Endometrial microvascular endothelial cells (primary cell): Measurements from ENCODE around the gene CFAP97D2. TPM values are rescaled to one million over a fixed set of nuclear protein-coding genes. Genes with fewer than 3 reads are reported as not detected.
"Not testable (repeated sequence)": the region's sequence is repeated elsewhere in the genome, so short reads cannot be mapped to it uniquely, and the experiment has no call there.

Experiments
- in situ Hi-C: cut with HindIII; loops from 2 replicates; pipeline ENCODE4 v1.10.0; 2017; ENCODE audit warnings: low sequenced_read_pairs, low pct_unique_long_range_greater_than_20kb; ENCODE audit errors: inconsistent ontology term
- total RNA-seq: library from RNA; depleted of rRNA; stranded (reverse); fragments of >200 nt; gene quantifications from one replicate; pipeline ENCODE4 v1.2.3, GENCODE V29; 2015; ENCODE audit errors: inconsistent ontology term

CFAP97D2 gene
- total RNA-seq, 1 donor from 2014 or later: not detected

DNA sequence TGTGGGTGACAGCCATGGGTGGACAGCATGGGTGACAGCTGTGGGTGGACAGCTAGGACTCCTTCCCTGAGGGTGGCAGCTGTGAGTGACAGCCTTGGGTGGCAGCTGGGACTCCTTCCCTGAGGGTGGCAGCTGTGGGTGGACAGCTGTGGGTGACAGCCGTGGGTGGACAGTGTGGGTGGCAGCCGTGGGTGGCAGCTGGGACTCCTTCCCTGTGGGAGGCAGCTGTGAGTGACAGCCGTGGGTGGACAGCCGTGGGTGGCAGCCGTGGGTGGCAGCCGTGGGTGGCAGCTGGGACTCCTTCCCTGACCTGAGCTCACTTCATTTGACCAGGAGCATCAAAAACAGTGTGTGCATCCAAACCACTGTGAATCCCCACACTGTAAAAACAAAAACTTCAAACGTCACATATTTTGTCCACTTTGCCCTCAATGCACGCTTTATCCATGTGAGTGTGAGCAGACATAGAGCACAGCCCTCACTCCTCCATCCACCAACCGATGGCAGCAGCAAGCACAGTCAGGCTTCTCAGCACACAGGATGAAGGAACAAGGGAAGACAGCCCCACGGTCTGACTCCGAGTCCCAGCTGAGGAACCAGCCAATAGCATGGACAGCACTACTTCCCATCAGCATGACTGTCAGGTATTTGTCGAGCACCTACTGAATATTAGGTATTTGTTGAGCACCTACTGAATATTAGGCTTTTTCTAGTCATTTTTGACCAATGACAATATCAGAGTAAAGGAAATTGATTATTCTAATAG, 1.6 kb upstream of the CFAP97D2 start:
- in situ Hi-C loops: no loop called here

DNA sequence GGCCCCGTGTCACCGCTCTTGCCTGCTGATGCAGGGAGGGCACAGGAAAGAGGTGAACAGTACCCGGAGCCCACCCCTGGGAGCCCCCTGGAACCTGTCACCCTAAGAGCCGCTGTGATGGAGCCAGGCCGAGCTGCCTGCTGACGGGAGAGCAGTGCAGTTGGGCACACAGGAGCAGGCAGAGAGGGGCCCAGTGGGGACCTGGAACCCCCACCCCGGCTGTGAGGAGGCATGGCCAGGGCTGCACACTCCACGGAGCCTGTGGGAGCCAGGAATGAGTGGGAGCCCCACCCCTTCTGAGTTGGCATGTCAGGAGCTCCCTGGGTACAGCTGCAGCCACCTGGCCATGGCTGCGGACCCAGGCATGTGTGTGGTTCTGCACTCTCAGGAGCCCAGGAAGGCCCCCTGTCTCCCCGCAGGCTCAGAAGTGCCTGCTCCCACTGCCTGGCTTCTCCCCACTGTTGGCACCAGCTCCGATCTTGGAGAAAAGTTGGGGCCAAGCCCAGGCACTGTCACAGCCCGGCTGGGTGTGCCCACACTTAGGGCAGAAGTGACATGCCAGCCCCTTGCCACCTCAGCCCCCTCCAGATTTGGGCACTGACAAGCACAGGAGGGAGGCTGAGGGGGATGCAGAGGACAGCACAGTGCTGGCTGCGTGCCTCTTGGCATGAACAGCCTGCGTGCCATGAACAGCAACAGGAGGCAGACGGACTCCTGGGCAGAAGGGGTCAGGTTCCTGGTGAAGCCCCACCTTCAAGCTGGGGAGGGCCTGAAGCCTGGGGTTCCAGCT, 6.3 kb downstream of the CFAP97D2 start:
- in situ Hi-C loops: no loop called here

DNA sequence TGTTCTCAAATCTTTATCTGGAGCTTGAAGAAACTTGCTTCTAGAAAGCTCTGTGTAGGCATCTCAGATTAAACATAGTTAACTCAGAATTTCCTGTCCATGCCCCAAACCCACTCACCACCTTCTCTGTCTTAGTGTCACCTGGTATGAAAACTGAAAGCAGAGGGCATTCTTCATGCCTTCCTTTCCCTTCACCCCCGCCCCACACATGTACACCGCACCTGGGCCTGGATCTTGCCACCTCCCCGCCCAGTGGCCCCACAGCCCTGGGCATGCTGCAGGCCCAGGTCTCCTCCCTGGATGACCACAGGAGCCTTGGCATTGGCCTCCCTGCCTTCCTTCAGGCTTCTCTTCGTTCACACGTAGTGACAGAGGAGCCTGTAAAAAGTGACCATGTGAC, 15.8 kb downstream of the CFAP97D2 start:
- in situ Hi-C loops: no loop called here

DNA sequence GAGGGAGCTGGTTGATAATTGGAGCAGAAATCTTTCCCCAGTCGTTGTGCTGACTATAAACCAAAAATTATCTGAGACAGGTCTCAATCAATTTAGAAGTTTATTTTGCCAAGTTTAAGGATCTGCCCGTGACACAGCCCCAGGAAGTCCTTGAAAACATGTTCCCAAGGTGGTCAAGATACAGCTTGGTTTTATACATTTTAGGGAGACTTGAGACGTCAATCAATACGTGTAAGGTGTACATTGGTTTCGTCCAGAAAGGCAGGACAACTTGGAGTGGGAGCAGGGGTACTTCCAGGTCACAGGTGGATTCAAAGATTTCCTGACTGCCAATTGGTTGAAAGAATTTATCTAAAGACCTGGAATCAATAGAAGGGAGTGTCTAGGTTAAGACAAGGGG, 17.6 kb downstream of the CFAP97D2 start:
- in situ Hi-C loops: no loop called here

DNA sequence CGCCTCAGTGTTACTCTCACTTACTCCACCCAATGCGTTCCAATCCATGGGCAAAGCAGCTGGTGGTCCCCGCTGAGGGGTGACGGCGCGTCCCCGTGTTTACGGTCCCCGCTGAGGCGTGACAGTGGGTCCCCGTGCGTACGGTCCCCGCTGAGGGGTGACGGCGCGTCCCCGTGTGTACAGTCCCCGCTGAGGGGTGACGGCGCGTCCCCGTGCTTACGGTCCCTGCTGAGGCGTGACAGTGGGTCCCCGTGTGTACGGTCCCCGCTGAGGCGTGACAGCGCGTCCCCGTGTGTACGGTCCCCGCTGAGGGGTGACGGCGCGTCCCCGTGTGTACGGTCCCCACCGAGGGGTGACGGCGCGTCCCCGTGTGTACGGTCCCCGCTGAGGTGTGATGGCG, 19.5 kb downstream of the CFAP97D2 start:
- in situ Hi-C loops: no loop called here

DNA sequence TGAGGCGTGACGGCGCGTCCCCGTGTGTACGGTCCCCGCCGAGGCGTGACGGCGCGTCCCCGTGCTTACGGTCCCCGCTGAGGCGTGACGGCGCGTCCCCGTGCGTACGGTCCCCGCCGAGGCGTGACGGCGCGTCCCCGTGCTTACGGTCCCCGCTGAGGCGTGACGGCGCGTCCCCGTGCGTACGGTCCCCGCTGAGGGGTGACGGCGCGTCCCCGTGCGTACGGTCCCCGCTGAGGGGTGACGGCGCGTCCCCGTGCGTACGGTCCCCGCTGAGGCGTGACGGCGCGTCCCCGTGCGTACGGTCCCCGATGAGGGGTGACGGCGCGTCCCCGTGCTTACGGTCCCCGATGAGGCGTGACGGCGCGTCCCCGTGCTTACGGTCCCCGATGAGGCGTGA, 20.5 kb downstream of the CFAP97D2 start:
- in situ Hi-C loops: not testable (repeated sequence)

DNA sequence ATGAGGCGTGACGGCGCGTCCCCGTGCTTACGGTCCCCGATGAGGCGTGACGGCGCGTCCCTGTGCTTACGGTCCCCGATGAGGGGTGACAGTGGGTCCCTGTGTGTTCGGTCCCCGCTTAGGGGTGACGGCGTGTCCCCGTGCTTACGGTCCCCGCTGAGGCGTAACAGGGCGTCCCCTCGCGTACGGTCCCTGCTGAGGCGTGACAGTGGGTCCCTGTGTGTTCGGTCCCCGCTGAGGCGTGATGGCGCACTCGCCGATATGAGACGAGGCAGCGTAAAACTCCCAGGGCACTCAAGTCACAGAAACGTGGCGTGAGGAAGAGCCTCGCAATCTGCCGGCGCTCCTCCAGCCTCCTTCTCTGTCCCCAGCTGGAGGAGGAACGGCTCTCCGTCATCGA, 20.9 kb downstream of the CFAP97D2 start:
- in situ Hi-C loops: no loop called here

DNA sequence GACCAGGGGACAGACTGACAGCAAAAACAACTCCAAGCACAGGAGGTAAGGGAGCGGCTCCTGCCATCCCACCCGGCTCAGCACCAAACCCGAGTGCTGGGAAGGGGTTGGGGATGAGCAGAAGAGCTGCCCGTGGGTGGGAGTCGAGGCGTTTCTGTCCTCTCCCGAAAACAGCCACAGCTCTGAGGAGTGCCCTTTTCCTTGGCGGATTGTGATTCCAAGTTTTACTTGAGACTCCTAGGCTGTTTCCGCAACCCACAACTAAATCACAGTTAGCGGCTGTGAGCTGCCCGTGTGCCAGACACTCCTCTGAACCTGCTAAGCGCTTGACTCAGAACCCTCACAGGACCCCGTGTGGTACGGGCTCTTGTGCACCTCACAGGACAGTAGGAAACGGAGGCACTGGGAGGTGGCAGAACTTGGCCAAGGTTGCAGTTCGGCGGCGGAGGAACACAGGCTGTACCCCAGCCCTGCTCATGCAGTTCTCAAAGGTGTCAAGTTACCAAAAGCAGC, 21.4 kb downstream of the CFAP97D2 start:
- in situ Hi-C loops: no loop called here

DNA sequence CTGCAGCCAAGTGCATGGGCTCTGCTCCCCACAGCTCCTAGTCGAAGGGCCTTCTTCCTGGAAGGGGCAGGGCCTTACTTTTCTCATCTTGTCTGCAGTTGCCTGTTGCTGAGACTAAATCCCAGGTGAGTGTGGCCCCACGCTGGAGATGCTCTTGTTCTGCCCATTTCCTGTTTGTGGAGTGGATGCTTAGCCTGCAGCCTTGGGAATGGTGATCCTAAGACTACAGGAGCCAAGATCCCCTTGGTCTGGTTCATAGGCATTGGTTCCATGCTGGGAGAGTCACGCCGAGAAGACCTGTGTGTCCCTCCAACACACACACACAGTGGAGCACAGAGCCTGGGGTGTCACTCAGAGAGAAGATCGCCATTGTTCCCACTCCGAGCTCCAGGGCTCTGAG, 23.5 kb downstream of the CFAP97D2 start:
- in situ Hi-C loops: no loop called here

DNA sequence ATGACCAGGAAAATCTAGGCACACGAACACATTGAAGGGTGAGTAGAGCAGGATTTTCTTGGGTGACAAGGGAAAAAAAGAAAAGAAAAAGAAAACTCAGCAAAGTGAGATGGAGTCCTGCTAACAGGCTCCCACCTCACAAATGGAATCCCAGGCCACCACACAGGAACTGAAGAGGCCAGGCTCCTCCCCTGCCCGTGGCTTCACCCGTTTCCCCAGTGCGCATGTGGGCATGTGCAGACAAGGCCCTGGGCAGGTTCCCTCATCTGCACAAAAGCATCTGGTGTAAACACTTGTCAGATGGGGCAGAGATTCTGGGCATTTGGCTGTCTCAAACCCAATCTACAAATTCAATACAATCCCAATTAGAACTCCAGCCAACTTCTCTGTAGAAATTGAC, 24.5 kb downstream of the CFAP97D2 start:
- in situ Hi-C loops: no loop called here

DNA sequence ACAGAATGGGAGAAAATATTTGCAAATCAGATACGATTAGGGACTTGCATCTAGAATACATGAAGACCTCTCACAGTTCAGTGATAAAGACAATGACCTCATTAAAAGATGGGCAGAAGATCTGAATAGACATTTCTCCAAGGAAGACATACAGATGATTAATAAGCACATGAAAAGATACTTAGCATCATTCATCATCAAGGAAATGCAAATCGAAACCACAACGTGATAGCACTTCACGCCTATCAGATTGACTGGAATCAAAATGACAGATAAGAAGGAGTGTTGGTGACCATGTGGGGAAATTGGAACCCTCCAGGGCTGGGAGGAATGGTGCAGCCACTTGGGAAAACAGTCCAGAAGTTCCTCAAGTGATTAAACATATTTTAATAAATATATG, 25.8 kb downstream of the CFAP97D2 start:
- in situ Hi-C loops: no loop called here

DNA sequence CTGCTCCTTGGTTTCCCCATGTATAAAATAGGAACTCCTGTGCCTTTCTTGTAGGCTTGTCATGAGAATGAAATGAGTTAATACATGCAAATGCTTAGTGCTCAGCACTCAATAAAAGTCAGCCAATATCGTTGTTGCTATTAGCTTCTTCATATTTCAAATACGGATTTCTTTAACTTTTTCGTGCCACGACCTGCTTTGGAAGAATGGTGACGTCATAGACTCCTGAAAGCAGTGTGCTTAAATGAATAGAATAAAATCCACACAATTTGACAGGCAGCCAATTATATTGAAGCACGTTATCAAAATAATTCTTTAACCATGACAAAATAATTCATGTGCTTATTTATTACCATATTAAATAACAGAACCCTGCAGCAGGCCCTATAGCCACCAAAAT, 29.1 kb downstream of the CFAP97D2 start:
- in situ Hi-C loops: no loop called here

DNA sequence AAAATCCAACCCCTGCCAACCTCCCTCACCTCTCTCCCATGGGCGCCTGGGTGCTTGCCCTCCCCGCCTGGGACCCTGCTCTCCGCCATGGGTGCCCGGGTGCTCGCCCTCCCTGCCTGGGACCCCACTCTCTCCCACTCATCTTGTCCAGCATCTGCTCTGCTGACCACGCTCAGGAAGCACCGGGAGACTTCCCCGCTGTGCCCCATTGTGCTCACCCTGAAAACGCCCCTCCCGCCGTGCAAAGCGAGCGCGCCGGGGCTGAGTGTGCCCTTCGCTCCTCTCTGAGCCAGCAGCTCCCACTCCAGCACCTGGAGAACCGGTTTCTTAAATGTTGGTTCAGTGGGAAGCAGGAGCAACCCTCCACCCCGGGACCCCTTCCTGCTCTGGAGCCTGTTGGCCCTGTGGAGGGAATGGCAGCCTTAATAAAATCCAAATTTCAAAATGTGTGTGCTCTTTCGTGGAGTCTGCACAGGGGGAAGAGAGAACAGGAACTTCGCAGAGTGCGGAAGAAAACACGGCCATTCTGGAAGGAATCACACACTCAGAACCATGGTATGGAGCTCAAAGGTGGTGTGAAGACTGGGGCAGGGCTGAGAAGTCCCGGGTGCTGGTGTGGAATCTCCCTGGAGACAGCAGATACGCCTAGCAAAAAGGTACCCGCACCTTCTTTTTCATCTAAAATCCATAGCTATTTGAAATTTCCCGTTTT, 32.5 kb downstream of the CFAP97D2 start:
- in situ Hi-C loops: no loop called here

DNA sequence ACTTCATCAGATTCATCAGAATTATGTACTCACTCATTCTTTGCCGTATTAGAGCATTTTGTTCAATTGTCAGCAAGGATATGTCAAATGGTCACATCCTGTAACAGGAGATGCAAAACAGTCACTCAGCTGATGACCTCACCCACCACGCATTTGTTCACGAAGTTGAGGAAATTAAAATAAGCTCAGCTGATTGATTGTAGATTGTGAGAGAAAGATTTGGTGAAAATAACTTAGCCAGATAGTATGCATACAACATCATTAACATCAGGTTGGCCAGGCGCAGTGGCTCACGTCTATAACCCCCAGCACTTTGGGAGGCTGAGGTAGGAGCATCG, 33.1 kb downstream of the CFAP97D2 start:
- in situ Hi-C loops: no loop called here

DNA sequence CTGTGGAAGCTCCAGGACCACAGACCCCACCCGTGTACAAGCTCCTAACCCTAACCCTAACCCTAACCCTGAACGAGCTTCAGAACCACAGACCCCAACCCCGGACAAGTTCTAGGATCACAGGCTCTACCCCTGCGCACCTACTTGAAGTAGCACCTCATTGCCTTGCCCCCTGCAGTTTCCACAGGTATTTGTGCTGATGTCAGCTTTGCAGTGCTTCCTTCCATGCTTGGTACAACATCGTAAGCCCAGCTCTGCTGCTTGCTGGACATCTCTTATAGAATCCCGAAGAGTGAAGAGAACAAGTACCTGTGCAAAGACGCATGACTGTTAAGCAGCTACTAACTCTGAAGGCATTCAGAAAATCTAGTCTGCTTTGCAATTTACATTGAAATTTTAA, 34.9 kb downstream of the CFAP97D2 start:
- in situ Hi-C loops: no loop called here

DNA sequence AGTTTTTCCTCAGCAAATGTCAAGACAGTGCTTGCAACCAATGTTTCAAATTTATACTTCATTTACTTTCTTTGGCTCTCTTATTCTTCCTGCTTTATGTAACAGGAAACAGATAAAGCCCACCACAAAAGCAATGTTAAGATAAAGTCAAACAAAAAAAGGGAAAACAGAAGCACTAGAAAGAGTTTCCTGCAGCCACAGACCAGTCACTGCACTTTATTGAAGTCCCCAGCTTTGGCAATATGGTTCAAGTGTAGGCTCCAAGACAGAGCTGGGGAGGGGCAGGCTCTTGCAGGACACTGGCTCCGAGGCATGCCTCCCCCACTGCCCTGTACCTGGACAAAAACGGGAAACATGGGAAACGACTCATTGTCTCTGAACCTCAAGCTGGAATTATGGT, 40.3 kb downstream of the CFAP97D2 start:
- in situ Hi-C loops: no loop called here

DNA sequence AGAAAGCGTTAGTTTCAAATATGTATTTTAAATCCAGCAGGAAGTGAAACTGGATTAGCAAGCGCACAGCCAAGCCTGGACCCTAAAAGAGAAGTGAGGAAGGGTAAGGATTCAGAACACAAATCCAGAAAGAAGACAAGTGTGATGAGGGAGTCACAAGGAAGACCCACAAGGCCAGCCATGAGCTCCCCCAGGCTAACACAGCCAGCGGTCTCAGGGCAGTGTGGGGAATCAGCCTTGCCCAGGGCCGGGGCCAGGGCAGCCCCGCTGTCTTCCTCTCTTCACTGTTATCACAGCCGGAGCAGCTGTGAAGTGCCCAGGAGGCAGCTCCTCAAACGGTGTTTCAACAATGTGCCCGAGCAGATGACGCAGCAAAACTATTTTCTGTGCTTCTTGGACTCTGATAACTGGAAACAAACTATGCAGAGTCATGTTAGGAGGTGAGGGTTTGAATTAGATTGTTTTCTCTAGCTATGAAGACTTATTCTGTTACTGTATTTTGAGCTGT, 43.5 kb downstream of the CFAP97D2 start:
- in situ Hi-C loops: no loop called here

DNA sequence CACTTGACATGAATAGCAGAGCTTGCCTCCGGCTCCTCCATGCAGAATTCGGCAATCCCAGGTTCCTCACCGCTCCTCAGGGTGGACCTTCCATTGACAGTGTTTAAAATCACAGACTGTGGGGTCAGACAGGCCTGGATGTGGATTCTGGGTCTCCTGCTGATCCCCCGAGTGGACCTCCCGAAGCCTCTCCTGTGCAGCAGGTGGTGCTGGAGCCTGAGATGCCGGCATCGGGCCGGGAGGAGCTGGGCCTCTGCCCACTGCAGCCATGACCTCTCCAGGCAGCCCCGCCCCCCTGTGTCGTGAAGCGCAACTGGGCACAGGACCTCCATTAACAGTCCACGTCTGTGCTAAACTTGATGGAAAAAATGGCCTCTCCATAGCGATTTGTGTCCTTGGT, 45.1 kb downstream of the CFAP97D2 start:
- in situ Hi-C loops: no loop called here

DNA sequence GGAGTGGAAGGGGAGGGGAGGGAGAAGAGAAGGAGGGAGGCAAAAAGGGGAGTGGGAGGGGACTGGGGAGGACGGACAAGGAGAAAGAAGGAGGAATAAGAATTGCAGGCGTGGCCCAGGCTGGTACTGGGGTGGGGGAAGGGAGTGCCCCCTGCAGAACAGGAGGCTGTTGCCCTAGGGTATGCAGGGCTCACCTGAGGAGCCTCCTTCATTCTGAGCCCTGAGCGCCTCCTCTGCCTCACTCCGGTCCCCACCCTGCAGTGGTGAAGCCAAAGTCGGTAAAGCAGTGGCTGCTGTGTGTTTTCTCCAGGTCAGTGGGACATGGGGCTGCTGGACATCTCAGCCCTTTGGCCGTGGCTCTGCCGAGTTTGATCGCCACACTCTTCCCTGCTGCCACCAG, 46.6 kb downstream of the CFAP97D2 start:
- in situ Hi-C loops: no loop called here

DNA sequence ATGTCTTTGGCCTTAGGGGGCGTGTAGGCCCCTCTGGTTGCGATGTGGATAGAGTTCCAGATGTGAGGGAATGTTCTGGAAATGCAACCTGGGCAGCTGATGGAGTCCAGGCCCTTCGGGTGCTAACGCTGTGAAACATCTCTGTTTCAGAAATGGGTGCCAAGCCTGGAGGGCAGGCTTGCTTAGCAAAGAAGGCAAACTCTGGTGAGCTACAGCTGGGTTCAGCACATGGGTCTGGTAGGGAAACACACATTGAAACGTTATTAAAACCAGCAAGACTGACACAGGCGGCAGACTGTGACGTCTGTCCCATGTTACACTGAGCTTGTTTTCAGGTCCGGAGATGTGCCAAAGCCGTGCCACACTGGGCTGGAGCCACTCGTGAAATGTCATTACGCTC, 47.0 kb downstream of the CFAP97D2 start:
- in situ Hi-C loops: no loop called here
